Mesenchymal stem cell (in vitro differentiated cells and primary cell): ENCODE measurements around the gene CHCHD3.

Experiments
- DNase-seq: peaks from one replicate; pipeline ENCODE4 v3.0.0-alpha.2; 2013
- H2AFZ ChIP-seq: one replicate; pipeline ENCODE4 v1.6.1; 2013; ENCODE audit warnings: low read depth, mild to moderate bottlenecking, control low read depth, inconsistent platforms, low read length, moderate library complexity
- H2AK5ac ChIP-seq: 2 replicates; pipeline ENCODE4 v1.6.1; 2013; ENCODE audit warnings: low read length, moderate library complexity, mild to moderate bottlenecking, inconsistent platforms; ENCODE audit not compliant: severe bottlenecking
- H2BK120ac ChIP-seq: one replicate; pipeline ENCODE4 v1.6.1; 2013; ENCODE audit warnings: low read depth, mild to moderate bottlenecking, inconsistent platforms, low read length, moderate library complexity
- H2BK12ac ChIP-seq, 2 experiments: one replicate each; pipeline ENCODE4 v1.6.1; 2013; ENCODE audit warnings: inconsistent platforms in 2 of 2, low read length in 2 of 2, mild to moderate bottlenecking in 2 of 2, moderate library complexity in 2 of 2, control low read depth in 1 of 2
- H2BK15ac ChIP-seq: one replicate; pipeline ENCODE4 v1.6.1; 2013; ENCODE audit warnings: mild to moderate bottlenecking, low read depth, inconsistent platforms; ENCODE audit not compliant: poor library complexity, severe bottlenecking
- H2BK5ac ChIP-seq: 2 replicates; pipeline ENCODE4 v1.6.1; 2013; ENCODE audit warnings: low read depth, mild to moderate bottlenecking, low read length, control low read depth, inconsistent platforms; ENCODE audit not compliant: poor library complexity, severe bottlenecking
- H3K14ac ChIP-seq, 2 experiments: one replicate each; pipeline ENCODE4 v1.6.1; 2013; ENCODE audit warnings: inconsistent platforms in 2 of 2, low read length in 2 of 2, control low read depth in 1 of 2, mild to moderate bottlenecking in 1 of 2, moderate library complexity in 1 of 2
- H3K18ac ChIP-seq, 2 experiments: one replicate each; pipeline ENCODE4 v1.6.1; 2013; ENCODE audit warnings: inconsistent platforms in 2 of 2, low read length in 2 of 2, control low read depth in 1 of 2, low read depth in 1 of 2, mild to moderate bottlenecking in 1 of 2
- H3K23ac ChIP-seq, 2 experiments: one replicate each; pipeline ENCODE4 v1.6.1; 2013; ENCODE audit warnings: inconsistent platforms in 2 of 2, low read length in 2 of 2, mild to moderate bottlenecking in 2 of 2, moderate library complexity in 2 of 2, control low read depth in 1 of 2
- H3K27ac ChIP-seq: 2 replicates; pipeline ENCODE4 v1.5.1; 2013; ENCODE audit warnings: mild to moderate bottlenecking, moderate library complexity, low read length, control low read depth, inconsistent platforms; ENCODE audit not compliant: poor library complexity, severe bottlenecking
- H3K27me3 ChIP-seq, 2 experiments: 2 replicates each; pipeline versions ENCODE4 v1.6.1 to v1.7.0; 2013; ENCODE audit warnings: low read length in 2 of 2, mild to moderate bottlenecking in 2 of 2, moderate library complexity in 2 of 2, control low read depth in 1 of 2, inconsistent platforms in 1 of 2; ENCODE audit not compliant: control insufficient read depth in 1 of 2, insufficient read depth in 1 of 2
- H3K36me3 ChIP-seq, 2 experiments: 2 replicates each; pipeline versions ENCODE4 v1.6.1 to v1.7.0; 2013; ENCODE audit warnings: low read length in 2 of 2, control low read depth in 1 of 2, inconsistent platforms in 1 of 2, low read depth in 1 of 2, mild to moderate bottlenecking in 1 of 2; ENCODE audit not compliant: insufficient read depth in 2 of 2, control insufficient read depth in 1 of 2
- H3K4ac ChIP-seq, 2 experiments: one replicate each; pipeline ENCODE4 v1.6.1; 2013; ENCODE audit warnings: inconsistent platforms in 2 of 2, low read length in 2 of 2, mild to moderate bottlenecking in 2 of 2, moderate library complexity in 2 of 2, control low read depth in 1 of 2, low read depth in 1 of 2
- H3K4me1 ChIP-seq: 2 replicates; pipeline ENCODE4 v1.6.1; 2013; ENCODE audit warnings: low read depth, low read length, control low read depth; ENCODE audit not compliant: control insufficient read depth, insufficient read depth
- H3K4me2 ChIP-seq: 2 replicates; pipeline ENCODE4 v1.6.1; 2013; ENCODE audit warnings: low read length, mild to moderate bottlenecking, inconsistent platforms; ENCODE audit not compliant: poor library complexity, severe bottlenecking
- H3K4me3 ChIP-seq, 2 experiments: 2 replicates each; pipeline versions ENCODE4 v1.5.1 to v1.7.0; 2013; ENCODE audit warnings: low read length in 2 of 2, mild to moderate bottlenecking in 2 of 2, control low read depth in 1 of 2, low read depth in 1 of 2; ENCODE audit not compliant: insufficient read depth in 1 of 2
- H3K79me1 ChIP-seq: replicated peaks from 2 replicates; pipeline ENCODE4 v1.6.1; 2013; ENCODE audit warnings: mild to moderate bottlenecking, control low read depth, low read length, inconsistent platforms; ENCODE audit not compliant: poor library complexity, severe bottlenecking
- H3K9ac ChIP-seq: 2 replicates; pipeline ENCODE4 v1.7.0; 2013; ENCODE audit warnings: mild to moderate bottlenecking, low read length, moderate library complexity
- H3K9me3 ChIP-seq: 2 replicates; pipeline ENCODE4 v1.7.0; 2013; ENCODE audit warnings: mild to moderate bottlenecking, low read length; ENCODE audit not compliant: control insufficient read depth
- H4K8ac ChIP-seq: one replicate; pipeline ENCODE4 v1.6.1; 2013; ENCODE audit warnings: inconsistent platforms, mild to moderate bottlenecking, low read length, moderate library complexity
- H4K91ac ChIP-seq: one replicate; pipeline ENCODE4 v1.6.1; 2013; ENCODE audit warnings: mild to moderate bottlenecking, low read length, inconsistent platforms
- WGBS: methylation state at CpG from one replicate; pipeline ENCODE4 v1.1.7; 2013; ENCODE audit warnings: mixed read lengths; 5-methylcytosine and 5-hydroxymethylcytosine counted together

CHCHD3 gene

DNA sequence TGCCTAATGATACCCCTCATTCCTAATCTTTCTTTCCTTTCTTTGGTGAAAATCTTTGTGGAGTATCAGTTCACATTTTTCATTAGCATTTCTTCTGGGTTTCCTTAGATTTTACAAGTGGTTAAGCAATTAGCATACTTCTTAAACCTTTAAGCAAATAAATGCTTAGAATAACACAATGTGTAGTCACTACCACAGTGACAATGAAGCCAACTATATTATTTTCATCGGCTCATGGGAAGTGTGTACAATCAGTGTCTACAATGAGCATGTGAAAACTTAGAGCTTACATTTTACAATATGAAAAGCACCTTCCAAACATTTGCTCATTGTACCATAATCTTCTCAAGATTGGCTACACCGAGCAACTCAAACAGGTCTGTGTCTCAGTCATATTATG is 329.5 kb downstream of the CHCHD3 start:
- no peaks in the 10 kb centered on the region for H3K4me1 ChIP-seq
- H3K14ac ChIP-seq, result no peak overlapping the region
- H3K9ac ChIP-seq, result no peak overlapping the region
- no peak overlapping the region for H3K4me3 ChIP-seq
- DNase-seq, result no peak
- no peak overlapping the region for H2BK12ac ChIP-seq
- H2AK5ac ChIP-seq, result no peak overlapping the region
- H4K8ac ChIP-seq, result no peak overlapping the region
- H3K9me3 ChIP-seq, result peaks cover 4% of the 10 kb centered on the region
- no peaks in the 10 kb centered on the region for H3K36me3 ChIP-seq
- H3K27ac ChIP-seq, result no peak overlapping the region
- no peak overlapping the region for H2AFZ ChIP-seq
- no peaks in the 10 kb centered on the region for H3K79me1 ChIP-seq
- H2BK15ac ChIP-seq, result no peak overlapping the region
- peaks cover 13 to 16% of the 10 kb centered on the region in 2 experiments for H3K27me3 ChIP-seq
- H2BK120ac ChIP-seq, result no peak overlapping the region
- H3K4me2 ChIP-seq, result no peak overlapping the region
- H2BK5ac ChIP-seq, result no peak overlapping the region
- no peak overlapping the region for H3K23ac ChIP-seq
- H3K4ac ChIP-seq, result no peak overlapping the region
- H3K18ac ChIP-seq, result no peak overlapping the region
- WGBS, result 89% methylated on average over 2 of the region's 2 CpGs
- H4K91ac ChIP-seq, result no peak overlapping the region

GRCh38 chr7:132751244-132751647 is 330.6 kb downstream of the CHCHD3 start:
- Histone ChIP-seq H3K27me3 (peaks cover 13 to 16% of the 10 kb centered on the region in 2 experiments), H3K14ac (no peak overlapping the region), H2BK5ac (no peak overlapping the region), H3K36me3 (no peaks in the 10 kb centered on the region), H3K27ac (no peak overlapping the region), H3K4me1 (no peaks in the 10 kb centered on the region), H4K91ac (no peak overlapping the region), H3K4me2 (no peak overlapping the region), H2AK5ac (no peak overlapping the region), H3K23ac (peak overlapping the region in 1 of 2 experiments; percentile 88), H3K4ac (no peak overlapping the region), H3K18ac (peak overlapping the region in 1 of 2 experiments; percentile 5), H3K9me3 (peaks cover 14% of the 10 kb centered on the region), H2BK15ac (no peak overlapping the region), H3K9ac (no peak overlapping the region), H4K8ac (no peak overlapping the region), H2BK120ac (no peak overlapping the region), H3K79me1 (no peaks in the 10 kb centered on the region), H2AFZ (no peak overlapping the region), H2BK12ac (no peak overlapping the region), H3K4me3 (no peak overlapping the region)
- WGBS, result 75% methylated on average over 7 of the region's 8 CpGs
- DNase-seq, result no peak

GRCh38 chr7:132750530-132751217 is 331.2 kb downstream of the CHCHD3 start:
- Histone ChIP-seq H2BK120ac (no peak overlapping the region), H2AK5ac (no peak overlapping the region), H2AFZ (no peak overlapping the region), H3K36me3 (no peaks in the 10 kb centered on the region), H3K18ac (no peak overlapping the region), H3K27me3 (peaks cover 13 to 16% of the 10 kb centered on the region in 2 experiments), H3K14ac (no peak overlapping the region), H2BK15ac (no peak overlapping the region), H3K4me3 (peak overlapping the region in 1 of 2 experiments; percentile 4), H3K4me2 (no peak overlapping the region), H4K8ac (no peak overlapping the region), H3K79me1 (no peaks in the 10 kb centered on the region), H3K9ac (peak overlapping the region; percentile 24), H3K4ac (no peak overlapping the region), H2BK5ac (no peak overlapping the region), H2BK12ac (no peak overlapping the region), H3K27ac (no peak overlapping the region), H3K9me3 (peaks cover 20% of the 10 kb centered on the region), H4K91ac (no peak overlapping the region), H3K4me1 (no peaks in the 10 kb centered on the region), H3K23ac (no peak overlapping the region)
- WGBS, result 67% methylated on average over 11 of the region's 11 CpGs
- DNase-seq, result peak; percentile 43

- Histone ChIP-seq H3K9ac (peak overlapping the region; percentile 24), H3K14ac (no peak overlapping the region), H2BK120ac (no peak overlapping the region), H2BK5ac (no peak overlapping the region), H4K91ac (no peak overlapping the region), H3K23ac (no peak overlapping the region), H3K9me3 (peaks cover 26% of the 10 kb centered on the region), H4K8ac (no peak overlapping the region), H3K4ac (no peak overlapping the region), H3K18ac (no peak overlapping the region), H2AK5ac (no peak overlapping the region), H3K36me3 (no peaks in the 10 kb centered on the region), H2BK15ac (no peak overlapping the region), H3K4me2 (no peak overlapping the region), H3K79me1 (no peaks in the 10 kb centered on the region), H2AFZ (no peak overlapping the region), H3K27me3 (peaks cover 13 to 16% of the 10 kb centered on the region in 2 experiments), H3K4me1 (no peaks in the 10 kb centered on the region), H3K4me3 (peak overlapping the region in 1 of 2 experiments; percentile 4), H3K27ac (no peak overlapping the region), H2BK12ac (no peak overlapping the region)
- no peak for DNase-seq
- 88% methylated on average over 7 of the region's 7 CpGs for whole genome bisulfite sequencing
Observed at GRCh38 chr7:132750096-132750495, 331.8 kb downstream of the CHCHD3 start.
